Measurements from ENCODE around the gene ZNF227. TPM values are rescaled to one million over a fixed set of nuclear protein-coding genes. Genes with fewer than 3 reads are reported as not detected.
"Not testable (repeated sequence)": the region's sequence is repeated elsewhere in the genome, so short reads cannot be mapped to it uniquely, and the experiment has no call there.

Gene ZNF227
- total RNA-seq (10 to 100 TPM in 6 of 9 donors, 1 to 10 TPM in 3; 4.7 to 20.5 (median 11.0) TPM), polyA plus RNA-seq (1 to 10 TPM; 4.4 to 5.9 TPM)
- long read RNA-seq, donor 1, partial matches to known transcripts, result 0 of 4 reads
- long read RNA-seq, donor 1, other reads (novel, unspliced or antisense), result 2 of 4 reads
- long read RNA-seq, donor 2, partial matches to known transcripts, result 3 of 6 reads
- long read RNA-seq, donor 2, other reads (novel, unspliced or antisense), result 1 of 6 reads
- long read RNA-seq, donor 3, partial matches to known transcripts, result 0 of 2 reads
- long read RNA-seq, donor 3, other reads (novel, unspliced or antisense), result 1 of 2 reads

- intact Hi-C loops (cut with DNase I), result loop anchor here in 6 of 10 donors (2.0 to 10.0 kb wide), 6 partner anchors 45 to 100 kb away; partner anchors contain the start of genes ZNF225 (in 3 of the 6), ZNF226 (in 3 of the 6) and ZNF235 (in 3 of the 6)
- peak; percentile 92 to 96 (median 95) for DNase-seq
- 0 to 1% (median 1%) methylated on average over 37 of the region's 37 CpGs for WGBS, 4 donors
These were observed at the start of gene ZNF227 for GRCh38 chr19:44212250-44212865. TSS of gene ZNF227 (plus strand) at chr19:44212532. CDS start at chr19:44217793, 5,261 bp downstream.

DNA sequence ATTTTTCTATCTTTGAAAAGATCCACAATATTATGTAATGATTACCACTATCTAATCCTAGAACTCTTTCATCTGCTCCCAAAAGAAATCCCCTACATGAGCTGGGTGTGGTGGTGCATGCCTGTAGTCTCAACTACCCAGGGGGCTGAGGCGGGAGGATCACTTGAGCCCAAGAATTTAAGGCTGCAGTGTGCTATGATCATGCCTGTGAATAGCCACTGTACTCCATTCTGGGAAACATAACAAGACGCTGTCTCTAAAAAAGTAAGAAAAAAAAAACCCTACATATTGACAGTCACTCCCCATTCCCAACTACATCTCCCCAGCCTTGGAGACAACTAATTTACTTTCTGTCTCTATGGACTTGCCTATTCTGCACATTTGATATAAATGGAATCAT lies 48.5 kb upstream of the ZNF227 start:
- H3K4me1 ChIP-seq, result peaks cover 0 to 22% (median 11%) of the 10 kb centered on the region in 12 donors
- intact Hi-C loops (cut with DNase I), result loop anchor here in 8 of 10 donors (1.0 to 10.0 kb wide), 8 partner anchors 22 to 179 kb away; partner anchors contain the start of genes ZNF225 (in 7 of the 8), ZNF227 (in 2 of the 8), ZNF234 (in 2 of the 8) and ZNF155 (in 1 of the 8)
- peaks cover 0 to 78% (median 28%) of the 10 kb centered on the region in 12 donors for H3K9me3 ChIP-seq
- peaks cover 0 to 28% (median 23%) of the 10 kb centered on the region in 9 donors for H3K36me3 ChIP-seq
- ATAC-seq (no peak), DNase-seq (no peak)
- 91 to 100% (median 96%) methylated on average over 2 of the region's 2 CpGs for WGBS, 4 donors
- no peak overlapping the region for H3K4me3 ChIP-seq
- no peak for TF ChIP-seq POLR2A (IDR thresholded peaks at IDR 0.05)
- H3K27ac ChIP-seq, result no peak overlapping the region
- H3K27me3 ChIP-seq, result no peaks in the 10 kb centered on the region

More at GRCh38 chr19:44212250-44212865, at the start of gene ZNF227:
- H3K27ac ChIP-seq, result peak within 1 kb of the TSS; percentile 66 to 92 (median 85)
- ATAC-seq, result peak; percentile 96 to 98 (median 98)
- H3K4me3 ChIP-seq, result peak within 1 kb of the TSS; percentile 47 to 95 (median 76)
- H3K4me1 ChIP-seq, result peaks cover 0 to 27% (median 18%) of the 10 kb centered on the region in 12 donors
- H3K36me3 ChIP-seq, result peaks cover 0 to 32% (median 25%) of the 10 kb centered on the region in 9 donors
- TF ChIP-seq CTCF (IDR thresholded peaks at IDR 0.05) (no peak), POLR2A (IDR thresholded peaks at IDR 0.05) (peak in 1 of 2 donors; percentile 53)
- no peaks in the 10 kb centered on the region for H3K27me3 ChIP-seq
- H3K9me3 ChIP-seq, result peaks cover 0 to 4% (median 0%) of the 10 kb centered on the region in 12 donors

DNA sequence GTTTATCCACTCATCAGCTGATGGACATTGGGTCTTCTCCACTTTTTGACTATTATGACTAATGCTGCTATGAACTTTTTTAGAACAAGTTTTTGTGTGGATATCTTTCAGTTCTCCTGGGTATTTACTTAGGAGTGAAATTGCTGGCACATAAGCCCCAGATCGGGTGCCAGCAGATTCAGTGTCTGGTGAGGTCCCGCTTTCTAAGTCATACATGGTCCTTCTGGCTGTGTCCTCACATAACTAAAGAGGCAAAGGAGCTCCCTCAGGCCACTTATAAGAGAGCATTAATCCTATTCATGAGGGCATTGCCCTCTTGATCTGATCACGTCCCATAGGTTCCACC lies 48.0 kb upstream of the ZNF227 start:
- ATAC-seq (no peak), DNase-seq (no peak)
- WGBS, 4 donors, result 57 to 75% (median 69%) methylated on average over 3 of the region's 3 CpGs
- no peaks in the 10 kb centered on the region for H3K27me3 ChIP-seq
- peak overlapping the region in 11 of 12 donors; percentile 50 to 92 (median 75) for H3K4me3 ChIP-seq
- H3K9me3 ChIP-seq, result peaks cover 0 to 78% (median 25%) of the 10 kb centered on the region in 12 donors
- TF ChIP-seq CTCF (IDR thresholded peaks at IDR 0.05), result no peak
- H3K4me1 ChIP-seq, result peaks cover 0 to 22% (median 11%) of the 10 kb centered on the region in 12 donors
- peaks cover 0 to 33% (median 27%) of the 10 kb centered on the region in 9 donors for H3K36me3 ChIP-seq
- intact Hi-C loops (cut with DNase I), result loop anchor here in 8 of 10 donors (1.0 to 10.0 kb wide), 8 partner anchors 23 to 179 kb away; partner anchors contain the start of genes ZNF225 (in 7 of the 8), ZNF227 (in 2 of the 8), ZNF234 (in 2 of the 8) and ZNF155 (in 1 of the 8)
- H3K27ac ChIP-seq, result peak overlapping the region in 11 of 12 donors; percentile 56 to 91 (median 87)

- H3K4me3 ChIP-seq, result peak within 1 kb of the TSS; percentile 50 to 92 (median 73)
- H3K4me1 ChIP-seq, result peaks cover 0 to 22% (median 11%) of the 10 kb centered on the region in 12 donors
- no peaks in the 10 kb centered on the region for H3K27me3 ChIP-seq
- ATAC-seq, result peak; percentile 99 to 100 (median 100)
- peak; percentile 88 to 94 (median 93) for DNase-seq
- 0 to 1% (median 0%) methylated on average over 29 to 32 of the region's 32 CpGs for WGBS, 4 donors
- TF ChIP-seq CTCF (IDR thresholded peaks at IDR 0.05) (no peak), POLR2A (IDR thresholded peaks at IDR 0.05) (peak in 1 of 2 donors; percentile 76)
- H3K9me3 ChIP-seq, result peaks cover 0 to 75% (median 23%) of the 10 kb centered on the region in 12 donors
- H3K27ac ChIP-seq, result peak within 1 kb of the TSS; percentile 59 to 91 (median 88)
- peaks cover 0 to 39% (median 33%) of the 10 kb centered on the region in 9 donors for H3K36me3 ChIP-seq
- intact Hi-C loops (cut with DNase I), result loop anchor here in 8 of 10 donors (1.0 to 10.0 kb wide), 11 partner anchors 24 to 180 kb away; partner anchors contain the start of genes ZNF225 (in 7 of the 8), ZNF227 (in 3 of the 8), ZNF234 (in 2 of the 8) and ZNF155 (in 1 of the 8)
These were observed 47.4 kb upstream of the ZNF227 start, which contains the start of gene ZNF226 for GRCh38 chr19:44164673-44165512. TSS of gene ZNF226 (plus strand) at chr19:44165100. CDS start at chr19:44170081, 4,981 bp downstream.

- Histone ChIP-seq H3K4me1 (peaks cover 0 to 18% (median 9%) of the 10 kb centered on the region in 12 donors), H3K9me3 (peaks cover 0 to 89% (median 42%) of the 10 kb centered on the region in 12 donors), H3K36me3 (peaks cover 13 to 96% (median 91%) of the 10 kb centered on the region in 9 donors)
- ATAC-seq; DNase-seq; intact Hi-C loops (cut with DNase I); H3K27ac ChIP-seq; H3K27me3 ChIP-seq; H3K4me3 ChIP-seq: not testable (repeated sequence)
- WGBS, 4 donors, result 90 to 100% (median 97%) methylated on average over 6 of the region's 6 CpGs
These were observed 41.7 kb upstream of the ZNF227 start for GRCh38 chr19:44170660-44171059.
